ENCODE data around the gene AFAP1L1.

AFAP1L1 gene

DNA sequence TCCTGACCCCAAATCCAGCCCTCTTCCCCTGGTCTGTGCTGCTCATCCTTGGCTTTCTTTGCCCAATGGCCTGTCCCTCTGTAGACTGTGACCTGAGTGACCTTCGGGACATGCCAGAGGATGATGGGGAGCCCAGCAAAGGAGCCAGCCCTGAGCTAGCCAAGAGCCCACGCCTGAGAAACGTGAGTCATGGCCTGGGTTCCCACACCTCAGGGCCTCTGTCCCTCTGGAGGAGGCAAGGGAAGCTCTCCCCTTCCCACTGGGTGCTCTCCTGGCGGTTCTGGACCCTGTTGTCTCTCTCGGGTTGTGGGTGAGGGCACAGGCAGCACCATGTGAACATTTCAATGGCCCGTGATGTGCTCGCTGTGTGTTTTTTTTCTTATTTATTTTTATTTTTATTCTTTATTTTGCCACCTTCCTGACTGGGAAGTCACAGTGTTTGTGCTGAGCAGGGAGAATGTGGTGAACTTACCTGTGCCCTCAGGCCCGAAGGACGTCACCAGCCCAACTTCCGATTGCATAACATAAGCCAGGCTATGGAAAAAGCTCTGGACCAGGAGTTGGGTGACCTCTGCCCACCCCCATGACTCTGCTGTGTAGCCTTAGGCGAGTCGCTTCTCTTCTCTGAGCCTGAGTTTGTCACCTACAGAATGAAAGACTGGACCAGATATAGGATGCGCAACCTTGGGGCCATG, 29.5 kb downstream of the AFAP1L1 start:
- CTCF ChIA-PET, result interaction anchor here (0.9 to 1.7 kb wide), 6 partner anchors 12 to 70 kb away, joined by 3 to 9 read pairs (median 4); no protein-coding TSS in a partner anchor
- Histone ChIP-seq H3K27ac (ENCODE audit: insufficient read depth in 1 of 2, low read depth in 1 of 2, low read length in 2 of 2, poor library complexity in 1 of 2, severe bottlenecking in 2 of 2) (no peak overlapping the region), H3K9me3 (ENCODE audit: control extremely low read depth in 1 of 5, control insufficient read depth in 4 of 5, insufficient read depth in 2 of 5, low read depth in 1 of 5, low read length in 4 of 5) (no peaks in the 10 kb centered on the region), H3K4me3 (ENCODE audit: control insufficient read depth in 1 of 7, extremely low read depth in 1 of 7, insufficient read depth in 4 of 7, low read depth in 2 of 7, low read length in 6 of 7) (no peak overlapping the region), H3K36me3 (ENCODE audit: control insufficient read depth in 4 of 4, insufficient read depth in 4 of 4, low read length in 3 of 4) (no peaks in the 10 kb centered on the region), H3K4me1 (ENCODE audit: control extremely low read depth in 1 of 4, control insufficient read depth in 4 of 4, insufficient read depth in 4 of 4, low read length in 3 of 4) (peaks cover 9 to 61% (median 42%) of the 10 kb centered on the region in 4 experiments), H3K27me3 (replicated peaks in 2 of 5; ENCODE audit: control insufficient read depth in 4 of 5, insufficient read depth in 5 of 5, low read length in 4 of 5) (no peaks in the 10 kb centered on the region)
- DNase-seq, result no peak
- WGBS (ENCODE audit: insufficient coverage), result 91% methylated on average over 9 of the region's 13 CpGs
- POLR2A ChIA-PET, result no interaction called here

DNA sequence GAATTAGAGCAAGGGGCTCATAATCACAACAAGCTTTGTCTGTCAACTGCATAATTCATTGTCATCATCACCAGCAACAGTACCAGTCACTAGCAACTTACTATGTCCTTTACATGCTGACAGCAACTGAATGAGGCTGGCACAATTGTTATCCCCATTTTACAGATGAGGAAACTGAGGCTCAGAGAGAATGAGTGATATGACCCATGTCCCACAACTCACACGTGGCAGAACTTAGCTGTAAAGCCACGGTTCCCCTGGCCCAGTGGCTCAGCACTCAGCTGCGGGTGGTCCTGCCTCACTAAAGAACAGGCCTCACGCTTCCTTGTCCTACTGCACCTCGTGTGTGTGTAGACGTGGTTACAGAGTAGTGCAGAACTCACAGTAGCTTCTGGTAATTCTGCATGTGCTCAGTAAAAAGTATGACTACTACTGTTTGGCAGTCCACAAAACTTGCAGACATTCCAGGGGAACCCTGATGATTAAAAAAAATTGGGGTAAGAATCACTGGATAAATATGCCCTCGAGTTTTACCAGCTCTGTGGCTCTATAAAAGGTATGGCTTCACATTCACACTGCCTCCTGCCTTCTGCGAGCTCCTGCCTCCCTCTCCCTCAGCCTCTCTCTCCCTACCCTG, 30.2 kb downstream of the AFAP1L1 start:
- H3K27ac ChIP-seq (ENCODE audit: insufficient read depth in 1 of 2, low read depth in 1 of 2, low read length in 2 of 2, poor library complexity in 1 of 2, severe bottlenecking in 2 of 2), result no peak overlapping the region
- peak in 1 of 3 donors; percentile 30 for DNase-seq
- WGBS (ENCODE audit: insufficient coverage), result 89% methylated on average over 6 of the region's 8 CpGs
- POLR2A ChIA-PET, result no interaction called here
- no peaks in the 10 kb centered on the region for H3K27me3 ChIP-seq (replicated peaks in 2 of 5; ENCODE audit: control insufficient read depth in 4 of 5, insufficient read depth in 5 of 5, low read length in 4 of 5)
- peaks cover 9 to 56% (median 41%) of the 10 kb centered on the region in 4 experiments for H3K4me1 ChIP-seq (ENCODE audit: control extremely low read depth in 1 of 4, control insufficient read depth in 4 of 4, insufficient read depth in 4 of 4, low read length in 3 of 4)
- H3K4me3 ChIP-seq (ENCODE audit: control insufficient read depth in 1 of 7, extremely low read depth in 1 of 7, insufficient read depth in 4 of 7, low read depth in 2 of 7, low read length in 6 of 7), result no peak overlapping the region
- no peaks in the 10 kb centered on the region for H3K9me3 ChIP-seq (ENCODE audit: control extremely low read depth in 1 of 5, control insufficient read depth in 4 of 5, insufficient read depth in 2 of 5, low read depth in 1 of 5, low read length in 4 of 5)
- CTCF ChIA-PET, result interaction anchor here (0.9 to 1.5 kb wide), 5 partner anchors 15 to 69 kb away, joined by 4 to 9 read pairs (median 5); no protein-coding TSS in a partner anchor
- no peaks in the 10 kb centered on the region for H3K36me3 ChIP-seq (ENCODE audit: control insufficient read depth in 4 of 4, insufficient read depth in 4 of 4, low read length in 3 of 4)

DNA sequence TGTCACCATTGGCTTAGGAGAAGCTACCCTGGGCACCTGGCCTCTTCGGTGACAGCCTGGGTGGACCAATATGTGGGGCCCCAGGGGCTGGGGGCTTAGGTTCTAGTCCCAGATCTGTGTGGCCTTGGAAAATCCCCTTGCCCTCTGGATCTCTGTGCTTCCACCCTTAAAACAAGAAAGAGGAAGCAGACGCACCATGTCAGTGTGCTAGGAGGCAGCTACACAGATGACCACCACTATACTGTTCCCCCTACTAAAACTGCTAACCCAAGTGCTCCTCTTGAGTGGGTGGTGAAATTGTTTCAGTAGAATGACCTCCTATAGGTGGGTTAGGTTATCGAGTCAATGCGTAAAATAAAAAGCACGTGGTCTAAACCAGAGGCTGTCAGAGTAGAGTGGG, 31.0 kb downstream of the AFAP1L1 start:
- no peak overlapping the region for H3K27ac ChIP-seq (ENCODE audit: insufficient read depth in 1 of 2, low read depth in 1 of 2, low read length in 2 of 2, poor library complexity in 1 of 2, severe bottlenecking in 2 of 2)
- H3K27me3 ChIP-seq (replicated peaks in 2 of 5; ENCODE audit: control insufficient read depth in 4 of 5, insufficient read depth in 5 of 5, low read length in 4 of 5), result no peaks in the 10 kb centered on the region
- peaks cover 9 to 55% (median 38%) of the 10 kb centered on the region in 4 experiments for H3K4me1 ChIP-seq (ENCODE audit: control extremely low read depth in 1 of 4, control insufficient read depth in 4 of 4, insufficient read depth in 4 of 4, low read length in 3 of 4)
- POLR2A ChIA-PET, result no interaction called here
- peak in 2 of 3 donors; percentile 44 to 54 for DNase-seq
- no peak overlapping the region for H3K4me3 ChIP-seq (ENCODE audit: control insufficient read depth in 1 of 7, extremely low read depth in 1 of 7, insufficient read depth in 4 of 7, low read depth in 2 of 7, low read length in 6 of 7)
- no peaks in the 10 kb centered on the region for H3K9me3 ChIP-seq (ENCODE audit: control extremely low read depth in 1 of 5, control insufficient read depth in 4 of 5, insufficient read depth in 2 of 5, low read depth in 1 of 5, low read length in 4 of 5)
- CTCF ChIA-PET, result interaction anchor here (0.8 to 1.5 kb wide), 5 partner anchors 12 to 68 kb away, joined by 3 to 9 read pairs (median 4); no protein-coding TSS in a partner anchor
- WGBS (ENCODE audit: insufficient coverage), result 100% methylated on average over 1 of the region's 5 CpGs
- no peaks in the 10 kb centered on the region for H3K36me3 ChIP-seq (ENCODE audit: control insufficient read depth in 4 of 4, insufficient read depth in 4 of 4, low read length in 3 of 4)

DNA sequence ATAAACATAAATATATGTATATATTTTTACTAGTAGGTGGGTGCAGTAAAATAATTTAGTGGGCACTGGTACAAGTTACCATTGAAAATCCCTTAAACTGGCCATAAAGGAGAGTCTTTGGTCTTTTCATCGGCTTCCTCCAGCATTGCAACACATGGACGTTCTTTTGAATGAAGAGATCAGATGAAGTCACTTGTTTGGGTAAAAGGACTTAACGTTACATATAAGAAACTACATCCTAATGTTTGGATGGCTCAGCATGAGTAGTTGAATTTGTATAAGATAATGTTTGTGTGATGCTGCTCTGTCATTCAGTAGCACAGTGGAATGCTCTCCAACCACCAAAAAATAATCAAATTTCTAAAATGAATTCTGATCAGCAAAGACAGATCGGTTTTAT, 31.6 kb downstream of the AFAP1L1 start:
- ChIA-PET CTCF (interaction anchor here (0.8 kb wide), 1 partner anchor 12 kb away, joined by 3 read pairs; no protein-coding TSS in a partner anchor), POLR2A (no interaction called here)
- Histone ChIP-seq H3K27me3 (replicated peaks in 2 of 5; ENCODE audit: control insufficient read depth in 4 of 5, insufficient read depth in 5 of 5, low read length in 4 of 5) (no peaks in the 10 kb centered on the region), H3K27ac (ENCODE audit: insufficient read depth in 1 of 2, low read depth in 1 of 2, low read length in 2 of 2, poor library complexity in 1 of 2, severe bottlenecking in 2 of 2) (no peak overlapping the region), H3K4me3 (ENCODE audit: control insufficient read depth in 1 of 7, extremely low read depth in 1 of 7, insufficient read depth in 4 of 7, low read depth in 2 of 7, low read length in 6 of 7) (no peak overlapping the region), H3K4me1 (ENCODE audit: control extremely low read depth in 1 of 4, control insufficient read depth in 4 of 4, insufficient read depth in 4 of 4, low read length in 3 of 4) (peaks cover 5 to 49% (median 32%) of the 10 kb centered on the region in 4 experiments), H3K36me3 (ENCODE audit: control insufficient read depth in 4 of 4, insufficient read depth in 4 of 4, low read length in 3 of 4) (no peaks in the 10 kb centered on the region), H3K9me3 (ENCODE audit: control extremely low read depth in 1 of 5, control insufficient read depth in 4 of 5, insufficient read depth in 2 of 5, low read depth in 1 of 5, low read length in 4 of 5) (no peaks in the 10 kb centered on the region)
- no peak for DNase-seq
- no CpG with 5 or more reads among the region's 4 CpGs for WGBS (ENCODE audit: insufficient coverage)

- no peaks in the 10 kb centered on the region for H3K36me3 ChIP-seq (ENCODE audit: control insufficient read depth in 4 of 4, insufficient read depth in 4 of 4, low read length in 3 of 4)
- no peak overlapping the region for H3K4me3 ChIP-seq (ENCODE audit: control insufficient read depth in 1 of 7, extremely low read depth in 1 of 7, insufficient read depth in 4 of 7, low read depth in 2 of 7, low read length in 6 of 7)
- H3K4me1 ChIP-seq (ENCODE audit: control extremely low read depth in 1 of 4, control insufficient read depth in 4 of 4, insufficient read depth in 4 of 4, low read length in 3 of 4), result peaks cover 0 to 37% (median 20%) of the 10 kb centered on the region in 4 experiments
- no peak overlapping the region for H3K27ac ChIP-seq (ENCODE audit: insufficient read depth in 1 of 2, low read depth in 1 of 2, low read length in 2 of 2, poor library complexity in 1 of 2, severe bottlenecking in 2 of 2)
- ChIA-PET POLR2A (interaction anchor here (0.6 kb wide), 2 partner anchors 11 to 272 kb away, joined by 3 read pairs; no protein-coding TSS in a partner anchor), CTCF (interaction anchor here (0.7 to 2.4 kb wide), 5 partner anchors 11 to 63 kb away, joined by 3 to 9 read pairs (median 4); no protein-coding TSS in a partner anchor)
- 70% methylated on average over 10 of the region's 11 CpGs for WGBS (ENCODE audit: insufficient coverage)
- no peaks in the 10 kb centered on the region for H3K27me3 ChIP-seq (replicated peaks in 2 of 5; ENCODE audit: control insufficient read depth in 4 of 5, insufficient read depth in 5 of 5, low read length in 4 of 5)
- no peak for DNase-seq
- H3K9me3 ChIP-seq (ENCODE audit: control extremely low read depth in 1 of 5, control insufficient read depth in 4 of 5, insufficient read depth in 2 of 5, low read depth in 1 of 5, low read length in 4 of 5), result no peaks in the 10 kb centered on the region
Observed at GRCh38 chr5:149304195-149305078, 32.8 kb downstream of the AFAP1L1 start.

GRCh38 chr5:149309354-149309753, 37.7 kb downstream of the AFAP1L1 start:
- CTCF ChIA-PET, result interaction anchor here (0.7 to 3.1 kb wide), 5 partner anchors 10 to 60 kb away, joined by 3 to 19 read pairs (median 4); no protein-coding TSS in a partner anchor
- no peaks in the 10 kb centered on the region for H3K9me3 ChIP-seq (ENCODE audit: control extremely low read depth in 1 of 5, control insufficient read depth in 4 of 5, insufficient read depth in 2 of 5, low read depth in 1 of 5, low read length in 4 of 5)
- no peak overlapping the region for H3K27ac ChIP-seq (ENCODE audit: insufficient read depth in 1 of 2, low read depth in 1 of 2, low read length in 2 of 2, poor library complexity in 1 of 2, severe bottlenecking in 2 of 2)
- no peak overlapping the region for H3K4me3 ChIP-seq (ENCODE audit: control insufficient read depth in 1 of 7, extremely low read depth in 1 of 7, insufficient read depth in 4 of 7, low read depth in 2 of 7, low read length in 6 of 7)
- POLR2A ChIA-PET, result no interaction called here
- 91% methylated on average over 6 of the region's 6 CpGs for WGBS (ENCODE audit: insufficient coverage)
- no peak for DNase-seq
- no peaks in the 10 kb centered on the region for H3K27me3 ChIP-seq (replicated peaks in 2 of 5; ENCODE audit: control insufficient read depth in 4 of 5, insufficient read depth in 5 of 5, low read length in 4 of 5)
- H3K36me3 ChIP-seq (ENCODE audit: control insufficient read depth in 4 of 4, insufficient read depth in 4 of 4, low read length in 3 of 4), result no peaks in the 10 kb centered on the region
- peaks cover 0 to 17% (median 13%) of the 10 kb centered on the region in 4 experiments for H3K4me1 ChIP-seq (ENCODE audit: control extremely low read depth in 1 of 4, control insufficient read depth in 4 of 4, insufficient read depth in 4 of 4, low read length in 3 of 4)

All from common myeloid progenitor, CD34-positive (primary cell).